Activated T-cell treated with anti-CD3 and anti-CD28 coated beads for 48 hours (primary cell): ENCODE results near the gene SERTAD1.
A peak's percentile ranks its signal among the peaks of the same experiment; 100 is the strongest.
"Not testable (repeated sequence)": the region's sequence is repeated elsewhere in the genome, so short reads cannot be mapped to it uniquely, and the experiment has no call there.

ENCODE experiments used
- DNase-seq: peaks from one replicate; pipeline ENCODE4 v3.0.0-alpha.2; 2020; ENCODE audit warnings: low read depth

The SERTAD1 gene

DNA sequence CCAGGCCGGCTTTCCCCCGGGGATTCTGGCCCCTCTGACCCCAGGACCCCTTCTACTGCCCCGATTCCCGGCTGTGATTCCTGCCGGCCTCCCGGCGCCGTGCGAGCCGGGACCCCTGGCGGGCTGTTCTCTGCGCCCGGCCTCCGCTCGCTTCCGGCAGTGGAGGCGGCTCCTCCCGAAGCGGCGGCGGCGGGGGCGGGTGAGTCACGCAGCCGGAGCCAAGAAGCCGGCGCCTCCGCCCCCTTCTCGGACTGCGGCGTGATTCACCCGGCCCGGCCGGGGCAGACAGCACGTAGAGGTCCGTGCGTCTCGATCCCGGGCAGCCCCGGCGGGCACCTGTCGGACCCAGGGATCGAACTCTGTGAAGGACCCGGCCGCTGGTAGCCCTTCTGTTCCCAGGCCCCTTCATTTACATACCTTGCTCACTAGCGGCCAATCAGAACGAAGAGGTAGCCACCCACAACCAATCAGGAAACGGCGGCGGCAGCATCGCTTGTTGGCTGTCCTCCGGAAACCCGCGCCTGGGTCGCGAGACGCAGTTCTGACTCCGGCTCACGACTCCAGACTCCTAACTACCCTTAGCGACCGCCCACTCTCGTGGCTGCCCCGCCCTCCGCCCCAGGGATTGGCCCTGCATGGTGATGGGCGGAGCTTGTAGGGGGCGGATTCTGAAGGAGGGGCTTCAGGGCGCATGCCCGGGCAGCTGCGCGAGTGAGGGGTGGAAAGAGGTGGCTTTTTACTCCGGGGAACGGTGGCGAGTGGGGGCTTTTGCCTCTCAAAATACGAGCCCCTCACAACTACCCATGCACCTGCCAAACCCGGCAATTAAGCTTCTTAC is at the start of gene SERTAD1:
TSS of gene SERTAD1 (minus strand) at position 543 of the 838 bp plus-strand sequence. CDS start 2,446 bp downstream, outside the sequence.
- DNase-seq, result peak; percentile 100

- DNase-seq, result no peak
These were observed 48.9 kb upstream of the SERTAD1 start for GRCh38 chr19:40474737-40475136.

- DNase-seq, result no peak
These were observed 46.7 kb upstream of the SERTAD1 start for GRCh38 chr19:40472516-40472915.

- DNase-seq, result no peak
These were observed 45.3 kb upstream of the SERTAD1 start for GRCh38 chr19:40471111-40471510.

- no peak for DNase-seq
These were observed 43.2 kb upstream of the SERTAD1 start for GRCh38 chr19:40469011-40469410.

DNA sequence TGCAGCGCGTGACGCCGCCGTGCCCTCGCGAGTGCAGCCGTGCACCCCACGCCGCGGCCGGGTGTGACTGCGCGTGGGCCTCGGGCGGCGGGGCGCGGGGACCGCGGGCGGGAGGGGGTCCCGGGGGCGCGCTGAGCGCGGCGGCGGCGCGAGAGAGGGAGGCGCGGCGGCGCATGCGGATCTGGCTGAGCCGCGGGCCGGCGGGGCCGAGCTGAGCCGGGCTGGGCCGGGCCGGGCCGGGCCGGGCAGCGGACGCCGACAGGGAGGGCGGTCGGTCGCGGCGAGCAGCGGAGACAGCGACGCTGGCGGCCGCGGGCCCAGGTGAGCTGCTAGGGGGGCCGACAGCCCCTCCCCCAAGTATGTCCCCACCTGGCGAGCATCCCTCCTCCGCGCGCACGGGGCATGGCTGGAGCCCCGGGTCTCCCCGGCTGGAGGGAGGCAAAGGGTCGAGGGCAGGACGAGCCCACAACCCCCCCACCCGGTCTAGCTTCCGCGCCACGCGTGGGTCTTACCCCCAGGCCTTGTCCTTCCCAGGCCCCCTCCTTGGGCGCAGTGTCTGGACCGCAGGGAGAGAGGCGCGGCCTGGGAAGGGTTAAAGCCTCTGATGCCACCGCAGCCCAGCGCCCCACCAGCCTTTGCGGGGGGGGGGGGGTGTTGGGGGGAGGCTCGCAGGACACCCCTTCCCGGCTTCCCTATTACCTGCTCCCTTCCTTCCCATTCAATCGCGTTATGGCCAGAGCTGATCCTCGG is 41.4 kb upstream of the SERTAD1 start, which contains the start of gene SPTBN4:
TSS of gene SPTBN4 (plus strand) at position 17 of the 750 bp plus-strand sequence. CDS start 5,621 bp downstream, outside the sequence.
- no peak for DNase-seq

- DNase-seq, result peak; percentile 65
These were observed 40.6 kb upstream of the SERTAD1 start for GRCh38 chr19:40466219-40466984.

DNA sequence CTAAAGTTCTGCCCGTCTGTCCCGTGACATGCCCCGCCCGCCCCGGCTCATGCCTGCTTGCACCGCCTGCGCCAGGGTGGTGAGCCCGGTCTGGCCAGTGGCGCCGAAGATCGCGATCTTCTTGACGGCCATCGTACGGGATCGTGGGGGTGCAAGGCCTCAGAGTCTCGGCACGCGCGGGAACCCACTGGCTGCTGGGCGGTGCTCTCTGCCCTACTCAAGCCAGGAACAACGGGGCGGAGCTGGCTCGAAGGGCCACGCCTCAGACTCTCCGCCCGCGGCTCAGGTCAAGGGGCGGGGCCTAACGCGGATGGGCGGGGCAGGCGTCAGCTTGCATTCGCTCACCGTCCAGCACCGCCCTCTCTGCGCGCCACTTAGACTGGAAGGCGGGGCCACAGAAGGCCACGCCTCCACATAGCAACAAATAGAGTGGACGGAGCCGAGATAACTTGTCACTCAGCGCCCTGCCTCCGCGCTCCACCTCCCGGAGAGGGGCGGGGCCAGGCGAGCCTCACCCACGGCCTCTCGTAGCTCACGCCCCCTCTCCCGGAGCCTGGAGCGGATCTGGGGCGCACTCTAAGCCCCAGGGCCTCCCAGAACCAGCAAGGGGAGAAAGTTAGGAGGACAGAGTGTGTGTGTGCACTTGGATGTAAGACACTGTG is 39.9 kb upstream of the SERTAD1 start, which contains the start of gene BLVRB:
TSS of gene BLVRB (minus strand) at position 189 of the 662 bp plus-strand sequence. CDS start at position 132, 57 bp downstream.
- peak; percentile 100 for DNase-seq

GRCh38 chr19:40465025-40465556 is 39.3 kb upstream of the SERTAD1 start:
- DNase-seq, result no peak

GRCh38 chr19:40464059-40465024 is 38.5 kb upstream of the SERTAD1 start:
- peak; percentile 59 for DNase-seq

- not testable (repeated sequence) for DNase-seq
These were observed 37.8 kb upstream of the SERTAD1 start for GRCh38 chr19:40463587-40464037.

GRCh38 chr19:40461669-40462221 is 36.0 kb upstream of the SERTAD1 start:
- DNase-seq, result no peak

DNA sequence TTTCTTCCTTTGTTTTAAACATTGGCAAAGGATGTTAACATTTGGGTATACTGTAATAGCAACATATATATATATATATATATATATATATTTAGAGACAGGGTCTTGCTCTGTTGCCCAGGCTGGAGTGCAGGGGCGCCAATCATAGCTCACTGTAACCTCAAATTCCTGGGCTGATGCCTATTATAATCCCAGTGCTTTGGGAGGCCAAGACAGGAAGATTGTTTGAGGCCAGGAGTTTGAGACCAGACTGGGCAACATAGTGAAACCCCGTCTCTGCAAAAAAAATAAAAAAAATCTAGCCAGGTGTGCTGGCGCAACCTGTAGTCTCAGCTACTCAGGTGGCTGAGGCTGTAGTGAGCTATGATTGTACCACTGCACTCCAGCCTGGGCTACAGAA is 34.4 kb upstream of the SERTAD1 start:
- DNase-seq, result no peak

GRCh38 chr19:40458597-40458974 is 32.8 kb upstream of the SERTAD1 start:
- DNase-seq, result no peak

GRCh38 chr19:40457953-40458596 is 32.3 kb upstream of the SERTAD1 start:
- DNase-seq, result no peak

DNA sequence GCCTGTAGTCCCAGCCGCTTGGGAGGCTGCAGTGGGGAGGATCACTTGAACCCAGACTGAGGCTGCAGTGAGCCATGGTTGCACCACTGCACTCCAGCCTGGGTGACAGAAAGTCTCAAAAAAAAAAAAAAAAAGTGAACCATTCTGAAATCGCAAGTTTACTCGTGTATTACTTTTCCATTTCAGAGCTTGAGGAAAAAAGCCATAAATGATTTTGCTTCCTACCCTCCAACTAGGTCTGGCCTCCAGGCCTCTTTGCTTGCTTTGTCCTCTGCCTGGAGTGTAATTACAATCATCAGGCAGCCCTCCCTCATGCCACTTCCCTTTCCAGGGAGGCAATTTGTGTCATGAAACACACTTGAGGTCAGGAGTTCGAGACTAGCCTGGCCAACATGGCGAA is 31.3 kb upstream of the SERTAD1 start:
- no peak for DNase-seq

- DNase-seq, result not testable (repeated sequence)
These were observed 28.2 kb upstream of the SERTAD1 start for GRCh38 chr19:40453943-40454342.

DNA sequence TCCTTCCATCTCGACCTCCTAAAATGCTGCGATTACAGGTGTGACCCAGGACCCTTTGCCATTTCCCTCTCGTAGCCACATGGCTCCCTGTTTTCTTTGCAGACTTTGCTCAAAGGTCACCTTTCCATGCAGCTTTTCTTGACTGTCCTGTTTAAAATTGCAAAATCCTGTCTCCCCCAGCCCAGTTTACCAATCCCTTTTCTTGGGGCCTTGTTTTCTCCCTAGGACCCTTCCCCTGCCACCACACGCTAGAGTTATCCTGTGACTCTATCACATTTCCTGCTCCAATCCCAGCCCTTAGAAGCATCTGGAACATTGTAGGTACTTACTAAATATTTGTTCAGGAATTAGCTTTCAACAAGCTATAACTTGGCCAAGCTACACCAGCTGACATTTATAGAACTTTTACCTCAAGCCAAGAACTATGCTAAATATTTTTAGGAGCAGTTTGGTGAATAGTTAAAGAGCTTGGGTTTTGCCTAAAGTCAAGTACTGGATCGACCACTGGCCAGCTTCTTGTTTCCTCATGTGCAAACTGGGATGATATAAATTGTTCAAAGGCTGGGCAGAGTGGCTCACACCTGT is 27.5 kb upstream of the SERTAD1 start:
- no peak for DNase-seq

DNA sequence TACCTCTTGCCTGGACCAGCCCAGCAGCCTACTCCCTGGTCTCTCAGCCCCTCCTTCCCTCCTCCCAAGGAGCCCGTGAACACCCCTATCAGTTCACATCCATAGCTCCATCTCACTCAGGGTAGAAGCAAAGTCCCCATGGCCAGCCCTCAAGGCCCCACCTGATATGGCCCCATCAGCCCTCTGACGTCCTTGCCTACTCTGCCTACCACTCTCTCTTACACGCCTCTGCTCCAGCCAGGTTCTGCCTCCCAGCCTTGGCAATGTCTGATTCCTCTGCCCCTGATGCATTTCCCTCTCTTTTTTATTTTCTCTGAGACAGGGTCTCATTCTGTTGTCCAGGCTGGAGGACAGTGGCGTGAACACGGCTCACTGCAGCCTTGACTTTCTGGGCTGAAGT is 26.2 kb upstream of the SERTAD1 start:
- DNase-seq, result no peak
